CD8-positive, alpha-beta memory T cell (primary cell): ENCODE data around the gene SLIT3. TPM values are rescaled to one million over a fixed set of nuclear protein-coding genes. Genes with fewer than 3 reads are reported as not detected.

ENCODE experiments used
- CTCF ChIA-PET: fragments of 350-600 bp; sonication (Branson Sonifier 250); formaldehyde crosslinking; loops from one replicate; lab custom pipeline; 2021; ENCODE audit warnings: antibody characterized with exemption; lab: Charles Lee
- POLR2A ChIA-PET: fragments of 350-600 bp; sonication (Branson Sonifier 250); formaldehyde crosslinking; loops from one replicate; lab custom pipeline; 2021; ENCODE audit warnings: antibody characterized with exemption; lab: Charles Lee
- DNase-seq, 5 donors: peaks; one replicate each; pipeline versions ENCODE4 v3.0.0 to v3.0.0-alpha.2; 2020 to 2022; ENCODE audit warnings: mixed read lengths in 1 of 5
- H3K27ac ChIP-seq: one replicate; pipeline ENCODE4 v1.7.0; 2013; ENCODE audit warnings: low read depth, mild to moderate bottlenecking, low read length, moderate library complexity
- H3K27me3 ChIP-seq: 2 replicates; pipeline ENCODE4 v1.7.0; 2013; ENCODE audit warnings: low read length, mild to moderate bottlenecking; ENCODE audit not compliant: insufficient read depth, poor library complexity, severe bottlenecking
- H3K36me3 ChIP-seq: 2 replicates; pipeline ENCODE4 v1.7.0; 2013; ENCODE audit warnings: mild to moderate bottlenecking, low read length, moderate library complexity; ENCODE audit not compliant: insufficient read depth
- H3K4me1 ChIP-seq: 2 replicates; pipeline ENCODE4 v1.7.0; 2013; ENCODE audit warnings: mild to moderate bottlenecking, low read length, moderate library complexity; ENCODE audit not compliant: insufficient read depth
- H3K4me3 ChIP-seq: 2 replicates; pipeline ENCODE4 v1.7.0; 2013; ENCODE audit warnings: mild to moderate bottlenecking, low read length
- H3K9me3 ChIP-seq: 2 replicates; pipeline ENCODE4 v1.7.0; 2013; ENCODE audit warnings: mild to moderate bottlenecking, low read length
- H3K27ac Mint-ChIP-seq, 8 donors: one replicate each; pipeline ENCODE4 v1.8.0; 2020 to 2021; ENCODE audit warnings: mixed read lengths in 8 of 8, mild to moderate bottlenecking in 6 of 8, inconsistent platforms in 3 of 8, moderate library complexity in 3 of 8
- H3K27me3 Mint-ChIP-seq, 2 donors: one replicate each; pipeline ENCODE4 v1.8.0; 2020 to 2021; ENCODE audit warnings: mixed read lengths in 2 of 2, mild to moderate bottlenecking in 1 of 2, moderate library complexity in 1 of 2
- H3K36me3 Mint-ChIP-seq, 3 donors: one replicate each; pipeline ENCODE4 v1.8.0; 2020 to 2021; ENCODE audit warnings: mixed read lengths in 3 of 3, inconsistent platforms in 1 of 3, mild to moderate bottlenecking in 1 of 3
- H3K4me1 Mint-ChIP-seq, 3 donors: one replicate each; pipeline ENCODE4 v1.8.0; 2020 to 2021; ENCODE audit warnings: mixed read lengths in 3 of 3, inconsistent platforms in 1 of 3, mild to moderate bottlenecking in 1 of 3
- H3K4me3 Mint-ChIP-seq, 7 donors: one replicate each; pipeline ENCODE4 v1.8.0; 2020 to 2021; ENCODE audit warnings: mixed read lengths in 7 of 7, mild to moderate bottlenecking in 6 of 7, moderate library complexity in 4 of 7, inconsistent platforms in 2 of 7
- H3K9me3 Mint-ChIP-seq, 5 donors: one replicate each; pipeline ENCODE4 v1.8.0; 2020 to 2022; ENCODE audit warnings: mixed read lengths in 5 of 5, mild to moderate bottlenecking in 3 of 5, moderate library complexity in 2 of 5, inconsistent platforms in 1 of 5
- polyA plus RNA-seq: library from polyadenylated mRNA; unstranded; fragments of 300-500 nt; fragmentation: Illumina TruSeq; gene quantifications from one replicate; pipeline ENCODE4 v1.2.3, GENCODE V29; 2021
- total RNA-seq, 2 experiments: library from RNA; stranded (reverse); gene quantifications; one replicate each; pipeline ENCODE4 v1.2.3, GENCODE V29; 2021

SLIT3 gene
- total and polyA plus RNA-seq, 3 experiments from 2014 or later: 0.49 to 0.72 TPM; not detected in 1

DNA sequence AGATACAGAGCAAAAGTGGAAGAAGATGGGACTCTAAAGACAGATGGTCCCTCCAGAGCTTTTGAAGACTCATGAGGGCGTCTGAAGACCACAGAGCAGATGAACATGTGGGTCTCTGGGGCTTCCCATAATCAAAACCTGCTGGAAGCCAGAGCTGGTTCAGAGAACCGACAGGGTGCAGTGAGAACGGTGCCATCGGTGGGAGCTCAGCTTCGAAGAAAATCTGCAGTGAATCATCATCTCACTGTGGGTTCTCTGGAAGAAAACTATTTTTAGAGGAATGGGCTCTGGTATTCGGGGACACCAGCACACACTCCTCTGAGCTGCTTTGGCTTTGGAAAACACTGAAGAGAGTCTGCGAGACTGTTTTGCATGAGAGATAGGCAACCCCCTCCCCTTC, 499.4 kb downstream of the SLIT3 start:
- Mint-ChIP-seq H3K27ac (no peak overlapping the region), H3K4me1 (peaks cover 0 to 5% (median 0%) of the 10 kb centered on the region in 3 donors)
- POLR2A ChIA-PET: no interaction called here

GRCh38 chr5:168800701-168801100, 500.2 kb downstream of the SLIT3 start:
- Mint-ChIP-seq H3K9me3 (peaks cover 0 to 6% (median 0%) of the 10 kb centered on the region in 5 donors), H3K4me1 (peaks cover 0 to 5% (median 0%) of the 10 kb centered on the region in 3 donors), H3K27ac (no peak overlapping the region), H3K4me3 (no peak overlapping the region), H3K36me3 (no peaks in the 10 kb centered on the region), H3K27me3 (peaks cover 10 to 14% of the 10 kb centered on the region in 2 donors)
- ChIA-PET POLR2A (no interaction called here), CTCF (no interaction called here)
- Histone ChIP-seq H3K36me3 (no peaks in the 10 kb centered on the region), H3K9me3 (no peaks in the 10 kb centered on the region), H3K4me1 (no peaks in the 10 kb centered on the region), H3K27me3 (no peaks in the 10 kb centered on the region), H3K27ac (no peak overlapping the region), H3K4me3 (no peak overlapping the region)
- no peak for DNase-seq

More for the DNA sequence above, 499.4 kb downstream of the SLIT3 start:
- CTCF ChIA-PET: no interaction called here
- Histone ChIP-seq H3K27me3 (no peaks in the 10 kb centered on the region), H3K4me1 (no peaks in the 10 kb centered on the region), H3K9me3 (no peaks in the 10 kb centered on the region), H3K4me3 (no peak overlapping the region), H3K36me3 (no peaks in the 10 kb centered on the region), H3K27ac (no peak overlapping the region)
- Mint-ChIP-seq H3K27me3 (peaks cover 8 to 15% of the 10 kb centered on the region in 2 donors), H3K36me3 (no peaks in the 10 kb centered on the region), H3K9me3 (peaks cover 0 to 6% (median 0%) of the 10 kb centered on the region in 5 donors), H3K4me3 (no peak overlapping the region)
- no peak for DNase-seq

GRCh38 chr5:168798065-168799023, 502.6 kb downstream of the SLIT3 start:
- H3K27ac Mint-ChIP-seq: no peak overlapping the region
- H3K9me3 Mint-ChIP-seq: peaks cover 0 to 4% (median 0%) of the 10 kb centered on the region in 5 donors
- DNase-seq: no peak
- ChIA-PET CTCF (interaction anchor here (1.4 kb wide), 1 partner anchor 12 kb away, joined by 3 read pairs; no protein-coding TSS in a partner anchor), POLR2A (no interaction called here)
- H3K36me3 ChIP-seq: no peaks in the 10 kb centered on the region
- H3K27me3 Mint-ChIP-seq: peaks cover 14 to 16% of the 10 kb centered on the region in 2 donors
- no peak overlapping the region for H3K4me3 ChIP-seq
- H3K4me1 ChIP-seq: no peaks in the 10 kb centered on the region
- H3K4me1 Mint-ChIP-seq: peaks cover 0 to 5% (median 0%) of the 10 kb centered on the region in 3 donors
- no peak overlapping the region for H3K27ac ChIP-seq
- H3K36me3 Mint-ChIP-seq: no peaks in the 10 kb centered on the region
- H3K27me3 ChIP-seq: no peaks in the 10 kb centered on the region
- no peak overlapping the region for H3K4me3 Mint-ChIP-seq
- H3K9me3 ChIP-seq: no peaks in the 10 kb centered on the region

- CTCF ChIA-PET: no interaction called here
- no peaks in the 10 kb centered on the region for H3K9me3 Mint-ChIP-seq
These were observed 504.1 kb downstream of the SLIT3 start for GRCh38 chr5:168796593-168797580.

GRCh38 chr5:168796000-168796399, 504.9 kb downstream of the SLIT3 start:
- Histone ChIP-seq H3K36me3 (no peaks in the 10 kb centered on the region), H3K4me1 (no peaks in the 10 kb centered on the region), H3K27me3 (no peaks in the 10 kb centered on the region), H3K9me3 (no peaks in the 10 kb centered on the region), H3K27ac (no peak overlapping the region), H3K4me3 (no peak overlapping the region)
- no peak overlapping the region for H3K27ac Mint-ChIP-seq
- CTCF ChIA-PET: no interaction called here
- no peak for DNase-seq
- H3K9me3 Mint-ChIP-seq: no peaks in the 10 kb centered on the region
- H3K27me3 Mint-ChIP-seq: peaks cover 12 to 14% of the 10 kb centered on the region in 2 donors
- no peaks in the 10 kb centered on the region for H3K4me1 Mint-ChIP-seq
- POLR2A ChIA-PET: no interaction called here
- no peak overlapping the region for H3K4me3 Mint-ChIP-seq
- H3K36me3 Mint-ChIP-seq: no peaks in the 10 kb centered on the region

More at GRCh38 chr5:168796593-168797580, 504.1 kb downstream of the SLIT3 start:
- Mint-ChIP-seq H3K4me1 (no peaks in the 10 kb centered on the region), H3K27ac (no peak overlapping the region), H3K4me3 (no peak overlapping the region), H3K27me3 (peaks cover 14 to 16% of the 10 kb centered on the region in 2 donors), H3K36me3 (no peaks in the 10 kb centered on the region)
- Histone ChIP-seq H3K36me3 (no peaks in the 10 kb centered on the region), H3K4me3 (no peak overlapping the region), H3K9me3 (no peaks in the 10 kb centered on the region), H3K27me3 (no peaks in the 10 kb centered on the region), H3K4me1 (no peaks in the 10 kb centered on the region), H3K27ac (no peak overlapping the region)
- POLR2A ChIA-PET: no interaction called here
- DNase-seq: no peak

DNA sequence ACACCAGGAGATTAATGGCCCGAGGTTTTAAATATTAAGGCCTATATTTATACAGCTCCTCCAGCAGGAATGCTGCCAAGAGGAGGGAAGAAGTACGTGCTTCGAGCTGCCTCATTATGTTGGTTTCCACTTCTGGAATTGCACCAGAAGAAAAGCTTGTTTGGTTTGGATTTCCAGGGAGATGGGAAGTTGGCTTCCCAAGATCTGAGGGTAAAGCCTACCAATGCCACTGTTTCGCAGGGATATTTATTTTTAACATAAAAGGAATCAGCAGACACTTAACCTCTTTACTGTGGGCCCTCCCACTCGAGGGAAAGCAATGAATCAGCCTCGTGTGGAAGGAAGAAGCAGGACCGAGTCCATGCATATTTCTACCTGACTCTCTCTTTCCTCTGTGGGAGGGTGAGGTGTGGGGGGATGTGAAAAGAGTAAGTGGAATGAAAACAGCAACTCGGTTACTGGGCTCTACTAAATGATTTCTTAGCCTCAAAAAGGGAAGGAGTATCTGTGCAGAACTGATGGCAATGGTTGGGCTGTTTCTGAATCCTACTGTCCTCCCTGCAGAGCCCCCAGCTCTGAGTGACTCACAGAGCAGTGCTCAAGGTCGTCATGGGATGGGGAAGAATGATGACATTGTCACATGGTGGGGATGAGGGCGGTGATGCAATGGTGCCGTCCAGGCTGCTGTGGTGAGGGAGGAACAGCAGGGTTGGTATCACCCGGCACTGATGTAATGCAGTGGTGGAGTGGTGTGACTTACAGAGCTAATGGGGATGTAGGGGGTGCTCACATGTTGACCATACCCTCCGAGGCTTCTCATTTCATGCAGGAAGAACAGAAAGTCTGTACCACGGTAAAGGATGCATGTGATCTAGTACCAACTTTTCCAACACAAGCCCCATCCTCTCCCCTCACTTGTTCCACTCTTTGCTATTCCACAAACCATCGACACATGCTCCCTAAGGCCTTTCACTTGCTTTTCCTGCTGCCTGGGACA, 506.8 kb downstream of the SLIT3 start:
- H3K4me3 Mint-ChIP-seq: no peak overlapping the region
- H3K9me3 Mint-ChIP-seq: no peaks in the 10 kb centered on the region
- no peaks in the 10 kb centered on the region for H3K4me1 Mint-ChIP-seq
- H3K36me3 Mint-ChIP-seq: no peaks in the 10 kb centered on the region
- H3K9me3 ChIP-seq: no peaks in the 10 kb centered on the region
- H3K27me3 Mint-ChIP-seq: peaks cover 8 to 13% of the 10 kb centered on the region in 2 donors
- H3K27me3 ChIP-seq: no peaks in the 10 kb centered on the region
- ChIA-PET CTCF (no interaction called here), POLR2A (no interaction called here)
- H3K4me3 ChIP-seq: no peak overlapping the region
- H3K36me3 ChIP-seq: no peaks in the 10 kb centered on the region
- DNase-seq: no peak
- H3K27ac ChIP-seq: no peak overlapping the region
- H3K4me1 ChIP-seq: no peaks in the 10 kb centered on the region
- peak overlapping the region in 1 of 8 donors; percentile 37 for H3K27ac Mint-ChIP-seq

GRCh38 chr5:168792678-168793077, 508.3 kb downstream of the SLIT3 start:
- DNase-seq: no peak
- Mint-ChIP-seq H3K4me1 (no peaks in the 10 kb centered on the region), H3K27me3 (peaks cover 13% of the 10 kb centered on the region in 2 donors), H3K36me3 (no peaks in the 10 kb centered on the region), H3K9me3 (no peaks in the 10 kb centered on the region), H3K27ac (no peak overlapping the region), H3K4me3 (no peak overlapping the region)
- H3K4me1 ChIP-seq: no peaks in the 10 kb centered on the region
- CTCF ChIA-PET: no interaction called here
- H3K36me3 ChIP-seq: no peaks in the 10 kb centered on the region
- no peak overlapping the region for H3K27ac ChIP-seq
- H3K27me3 ChIP-seq: no peaks in the 10 kb centered on the region
- POLR2A ChIA-PET: no interaction called here
- H3K4me3 ChIP-seq: no peak overlapping the region
- no peaks in the 10 kb centered on the region for H3K9me3 ChIP-seq
